ENCODE measurements around the gene OIT3.

DNA sequence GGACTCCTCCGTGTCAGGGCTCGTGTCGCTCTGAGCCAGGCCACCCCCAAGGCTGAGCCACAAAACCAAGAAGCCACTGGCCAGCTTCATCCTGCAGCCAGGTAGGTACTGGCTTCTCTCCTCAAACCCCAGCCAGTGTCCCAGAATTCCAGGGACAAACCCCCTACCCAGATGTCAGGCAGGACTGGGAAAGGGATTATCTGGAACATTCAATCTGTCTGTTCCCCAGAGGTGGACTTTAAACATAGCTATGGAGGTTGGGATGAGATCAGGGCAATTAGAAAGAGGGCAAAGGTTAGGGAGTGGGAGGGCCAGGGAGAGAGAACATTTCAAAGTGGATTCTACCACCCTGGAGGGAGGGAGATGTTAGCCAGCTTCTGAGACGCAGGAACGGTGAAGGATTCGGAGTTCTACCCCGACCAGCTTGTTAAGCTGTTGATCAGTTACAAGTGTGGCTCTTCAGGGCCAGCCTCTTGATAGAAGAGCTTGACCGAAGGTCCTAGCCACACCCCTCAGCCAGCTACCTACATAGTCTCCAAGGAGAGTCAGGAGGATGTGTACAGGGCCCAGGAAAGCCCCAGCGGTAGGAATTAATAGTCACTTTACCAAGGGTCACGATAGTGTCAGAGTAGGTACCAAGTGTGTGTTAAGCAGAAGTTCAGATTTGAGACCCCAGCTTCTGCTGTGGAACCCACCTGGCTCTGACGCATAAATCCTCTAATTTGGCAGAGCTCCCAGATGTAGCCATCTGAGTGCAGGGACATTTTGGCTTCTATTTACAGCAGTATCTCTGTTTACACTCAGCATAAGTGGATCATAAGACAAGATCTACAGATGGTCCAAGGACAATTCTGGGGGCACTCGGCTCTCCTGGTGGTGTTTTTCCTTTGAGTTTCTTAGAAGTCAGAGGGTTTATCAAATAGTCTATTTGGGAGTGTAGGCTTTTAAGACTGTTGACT lies 61.3 kb downstream of the OIT3 start, which contains the start of gene PLA2G12B:
- TF ChIP-seq, protein P1, sequence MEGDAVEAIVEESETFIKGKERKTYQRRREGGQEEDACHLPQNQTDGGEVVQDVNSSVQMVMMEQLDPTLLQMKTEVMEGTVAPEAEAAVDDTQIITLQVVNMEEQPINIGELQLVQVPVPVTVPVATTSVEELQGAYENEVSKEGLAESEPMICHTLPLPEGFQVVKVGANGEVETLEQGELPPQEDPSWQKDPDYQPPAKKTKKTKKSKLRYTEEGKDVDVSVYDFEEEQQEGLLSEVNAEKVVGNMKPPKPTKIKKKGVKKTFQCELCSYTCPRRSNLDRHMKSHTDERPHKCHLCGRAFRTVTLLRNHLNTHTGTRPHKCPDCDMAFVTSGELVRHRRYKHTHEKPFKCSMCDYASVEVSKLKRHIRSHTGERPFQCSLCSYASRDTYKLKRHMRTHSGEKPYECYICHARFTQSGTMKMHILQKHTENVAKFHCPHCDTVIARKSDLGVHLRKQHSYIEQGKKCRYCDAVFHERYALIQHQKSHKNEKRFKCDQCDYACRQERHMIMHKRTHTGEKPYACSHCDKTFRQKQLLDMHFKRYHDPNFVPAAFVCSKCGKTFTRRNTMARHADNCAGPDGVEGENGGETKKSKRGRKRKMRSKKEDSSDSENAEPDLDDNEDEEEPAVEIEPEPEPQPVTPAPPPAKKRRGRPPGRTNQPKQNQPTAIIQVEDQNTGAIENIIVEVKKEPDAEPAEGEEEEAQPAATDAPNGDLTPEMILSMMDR (conservative IDR thresholded peaks at IDR 0.05; ENCODE audit: low read length): no peak
- TF ChIP-seq EZH2phosphoT487 (IDR thresholded peaks at IDR 0.05; ENCODE audit: borderline replicate concordance, low read depth, low read length): no peak
